C1 segment of cervical spinal cord (tissue), 14 donors: ENCODE measurements around the gene ELOVL1.

Experiments
- DNase-seq, 14 donors: peaks; one replicate each; lab custom pipeline; 2025; lab: John Stamatoyannopoulos, UW

Gene ELOVL1

DNA sequence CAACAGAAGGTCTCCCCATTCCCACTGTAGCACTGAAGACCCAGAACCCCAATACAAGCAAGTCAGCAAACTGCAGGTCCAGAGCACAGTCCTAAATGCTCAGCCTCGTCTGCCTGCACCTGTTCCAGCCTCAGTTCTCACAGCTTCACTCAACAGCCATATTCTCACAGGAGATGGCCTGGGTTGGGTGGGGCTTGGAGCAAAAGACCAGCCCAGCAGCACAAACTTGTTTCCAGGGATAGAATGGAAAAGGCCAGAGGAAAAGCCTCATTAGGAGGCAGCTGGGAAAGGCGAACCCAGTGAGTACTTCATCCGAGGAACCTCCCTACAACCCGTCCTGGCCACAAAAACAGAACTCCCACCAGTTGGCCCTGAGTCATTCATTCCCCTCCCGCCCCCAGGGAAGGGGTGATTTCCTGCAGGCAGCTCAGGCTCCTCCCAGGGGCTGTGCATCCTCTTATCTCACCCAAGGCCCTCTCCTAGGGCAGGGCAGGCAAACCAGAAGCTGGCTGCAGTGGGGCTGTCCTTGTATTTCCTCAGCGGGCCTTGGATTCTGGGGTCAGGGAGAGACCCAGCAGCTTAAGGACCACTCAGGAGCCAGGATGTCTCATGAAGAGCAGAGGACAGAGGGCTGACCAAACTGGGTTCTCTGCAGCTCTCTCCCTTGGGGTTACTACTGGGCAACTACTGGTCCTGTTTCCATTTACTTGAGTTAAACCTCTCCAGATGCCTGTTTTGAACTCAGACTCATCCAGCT, 37.6 kb downstream of the ELOVL1 start:
- DNase-seq = no peak

DNA sequence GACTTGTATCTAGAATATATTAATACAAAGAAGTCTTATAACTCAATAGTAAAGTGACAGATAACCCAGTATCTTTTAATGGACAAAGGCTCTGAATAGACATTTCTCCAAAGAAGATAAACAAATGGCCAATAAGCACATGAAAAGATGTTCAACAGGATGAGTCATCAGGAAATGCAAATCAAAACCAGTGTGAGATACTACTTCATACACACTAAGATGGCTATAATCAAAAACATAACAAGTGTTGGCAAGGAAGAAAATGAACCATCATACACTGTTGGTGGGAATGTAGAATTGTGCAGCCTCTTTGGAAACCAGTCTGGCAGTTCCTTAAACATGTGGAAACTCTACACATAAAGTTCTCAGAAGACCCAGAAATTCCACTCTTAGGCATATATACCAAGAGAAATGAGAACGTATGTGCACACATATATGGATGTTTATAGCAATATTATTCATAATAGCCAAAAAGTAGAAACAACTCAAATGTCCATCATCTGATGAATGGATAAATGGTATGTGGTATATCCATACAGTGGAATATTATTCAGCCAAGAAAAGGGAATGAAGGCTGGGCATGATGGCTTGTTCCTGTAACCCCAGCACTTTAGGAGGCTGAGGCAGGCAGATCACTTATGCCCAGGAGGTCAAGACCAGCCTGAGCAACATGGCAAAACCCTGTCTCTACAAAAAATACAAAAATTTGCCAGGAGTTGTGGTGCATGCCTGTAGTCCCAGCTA, 40.1 kb downstream of the ELOVL1 start:
- DNase-seq = no peak

DNA sequence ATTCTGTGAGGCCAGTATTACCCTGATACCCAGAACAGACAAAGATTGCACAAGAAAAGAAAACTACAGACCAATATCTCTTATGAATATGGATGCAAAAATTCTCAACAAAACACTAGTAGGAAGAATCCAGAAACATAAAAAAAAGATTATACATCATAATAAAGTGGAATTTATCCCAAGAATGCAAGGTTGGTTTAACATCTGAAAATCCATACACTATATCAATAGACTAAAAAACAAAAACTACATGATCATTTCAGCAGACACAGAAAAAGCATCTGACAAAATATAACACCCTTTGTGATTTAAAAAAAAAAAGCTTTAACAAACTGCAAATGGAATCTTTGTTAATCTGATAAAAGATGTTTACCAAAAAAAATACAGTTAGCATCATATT, 42.4 kb downstream of the ELOVL1 start:
- DNase-seq = no peak

DNA sequence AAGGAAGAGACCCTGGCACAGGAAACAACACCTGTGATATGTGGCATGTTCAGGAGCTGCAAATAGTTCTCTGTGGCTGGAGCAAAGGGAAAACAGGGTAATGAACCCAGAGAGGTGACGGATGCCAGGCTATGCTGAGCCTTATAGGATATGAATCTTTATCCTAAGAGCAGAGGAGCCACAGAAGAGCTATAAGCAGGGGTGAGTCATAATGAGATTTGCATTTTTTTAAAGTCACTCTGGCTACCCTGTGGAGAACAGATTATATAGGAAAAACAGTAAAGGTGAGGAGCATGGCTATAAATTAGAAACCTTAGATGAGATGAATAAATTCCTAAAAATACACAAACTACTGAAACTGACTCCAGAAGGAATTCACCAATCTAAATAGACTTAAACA, 43.0 kb downstream of the ELOVL1 start:
- DNase-seq = no peak

GRCh38 chr1:43322506-43322905, 45.3 kb downstream of the ELOVL1 start:
- no peak for DNase-seq

DNA sequence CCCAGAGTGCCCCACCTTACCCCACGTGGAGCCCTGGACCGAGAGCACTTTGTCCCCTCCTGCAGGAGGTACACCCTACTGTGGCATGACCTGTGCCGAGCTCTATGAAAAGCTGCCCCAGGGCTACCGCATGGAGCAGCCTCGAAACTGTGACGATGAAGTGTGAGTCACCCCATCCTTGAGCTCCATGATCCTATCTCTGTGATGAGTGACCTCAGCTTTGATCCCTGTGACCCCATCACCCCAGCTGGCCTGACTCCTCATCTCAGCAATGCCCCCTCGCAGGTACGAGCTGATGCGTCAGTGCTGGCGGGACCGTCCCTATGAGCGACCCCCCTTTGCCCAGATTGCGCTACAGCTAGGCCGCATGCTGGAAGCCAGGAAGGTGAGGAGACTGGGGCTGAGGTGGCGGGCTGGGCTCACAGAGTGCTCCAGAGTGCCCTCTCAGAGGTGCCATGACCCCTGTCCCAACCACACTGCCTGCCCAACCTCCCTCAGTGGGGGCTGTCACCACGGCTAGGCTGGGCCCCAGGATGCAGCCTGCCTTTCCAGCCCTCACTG, 46.4 kb downstream of the ELOVL1 start:
- no peak for DNase-seq

GRCh38 chr1:43319766-43320165, 48.0 kb downstream of the ELOVL1 start:
- no peak for DNase-seq

DNA sequence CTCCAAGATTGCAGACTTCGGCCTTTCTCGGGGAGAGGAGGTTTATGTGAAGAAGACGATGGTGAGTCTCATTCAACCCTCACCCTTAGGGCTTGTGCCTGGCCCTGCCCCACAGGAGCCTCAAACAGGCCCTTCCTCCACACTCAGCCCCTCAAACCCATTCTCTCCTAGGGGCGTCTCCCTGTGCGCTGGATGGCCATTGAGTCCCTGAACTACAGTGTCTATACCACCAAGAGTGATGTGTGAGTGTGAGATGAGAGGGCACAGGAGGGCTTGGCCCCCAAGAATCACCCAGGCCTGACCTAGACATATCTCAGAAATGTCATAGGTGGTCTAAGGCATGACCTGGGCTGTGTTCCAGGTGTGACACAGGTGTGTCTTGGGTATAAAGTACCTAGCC, 48.5 kb downstream of the ELOVL1 start:
- no peak for DNase-seq

GRCh38 chr1:43318831-43319230, 49.0 kb downstream of the ELOVL1 start:
- DNase-seq = no peak

- DNase-seq = peak in 10 of 14 donors; percentile 26 to 77 (median 46)
Observed at GRCh38 chr1:43317817-43318471, 49.9 kb downstream of the ELOVL1 start.

- DNase-seq = no peak
Observed at GRCh38 chr1:43316738-43317520, 50.9 kb downstream of the ELOVL1 start.

GRCh38 chr1:43315963-43316737, 51.7 kb downstream of the ELOVL1 start:
- no peak for DNase-seq

GRCh38 chr1:43315481-43315880, 52.3 kb downstream of the ELOVL1 start:
- peak in 4 of 14 donors; percentile 28 to 56 (median 34) for DNase-seq

GRCh38 chr1:43314233-43314632, 53.6 kb downstream of the ELOVL1 start:
- no peak for DNase-seq

DNA sequence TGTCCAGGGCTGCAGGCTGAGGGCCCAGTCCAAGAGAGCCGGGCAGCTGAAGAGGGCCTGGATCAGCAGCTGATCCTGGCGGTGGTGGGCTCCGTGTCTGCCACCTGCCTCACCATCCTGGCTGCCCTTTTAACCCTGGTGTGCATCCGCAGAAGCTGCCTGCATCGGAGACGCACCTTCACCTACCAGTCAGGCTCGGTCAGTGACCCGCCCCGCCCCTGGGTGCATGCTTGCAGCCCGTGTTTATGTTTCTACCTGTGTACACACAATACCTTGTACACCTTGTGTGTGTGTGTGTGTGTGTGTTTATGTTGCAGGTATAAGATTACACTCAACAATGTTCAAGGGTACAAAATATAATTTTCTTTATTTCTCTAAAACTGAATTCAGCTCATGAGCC, 54.0 kb downstream of the ELOVL1 start:
- DNase-seq = no peak
